HepG2 (cell line): Measurements from ENCODE around the gene RPS15A. TPM values are rescaled to one million over a fixed set of nuclear protein-coding genes. Genes with fewer than 3 reads are reported as not detected.
A peak's percentile ranks its signal among the peaks of the same experiment; 100 is the strongest.

ENCODE experiments used
- ATAC-seq: fragments of 200-7000 bp; cut with Tn5 transposase; 3 replicates; pipeline ENCODE4 v1.9.1; 2020; ENCODE audit warnings: mild to moderate bottlenecking, moderate library complexity
- BruUV-seq: library from RNA; stranded (reverse); fragments of 400-500 nt; replicated peaks from 2 replicates; lab custom pipeline; 2021; lab: Mats Ljungman, UMichigan
- CTCF ChIA-PET: fragments of 300-600 bp; formaldehyde crosslinking; extraction: SDS; loops from one replicate; lab custom pipeline; 2021; ENCODE audit warnings: low total read pairs, inconsistent platforms, low intra/inter-chr PET ratio; lab: Yijun Ruan, JAX
- POLR2A ChIA-PET: fragments of 350-600 bp; sonication (Branson Sonifier 250); formaldehyde crosslinking; loops from one replicate; lab custom pipeline; 2020; ENCODE audit warnings: antibody characterized with exemption, inconsistent platforms; lab: Yijun Ruan, JAX
- DNase-seq: peaks from one replicate; pipeline ENCODE4 v3.0.0-alpha.2; 2015; ENCODE audit warnings: low spot score
- FAIRE-seq: peaks from 3 replicates; lab custom pipeline; 2011; peaks lifted over from hg19 to GRCh38; lab: Jason Lieb, UNC
- H2AFZ ChIP-seq: one replicate; pipeline ENCODE4 v1.6.1; 2011; ENCODE audit warnings: low read length, inconsistent platforms
- H3K27ac ChIP-seq: fragments of 300-600 bp; 3 replicates; pipeline ENCODE4 v1.8.0; 2011; ENCODE audit warnings: mixed run types, mild to moderate bottlenecking, mixed read lengths, low read length, inconsistent platforms; ENCODE audit not compliant: insufficient read depth; ENCODE audit errors: extremely low read length
- H3K27me3 ChIP-seq, 2 experiments: fragments of 200-600 bp in 1 of 2; 2 replicates in 1 of 2; 3 replicates in 1 of 2; pipeline versions ENCODE4 v1.6.0 to v1.8.0; 2011; ENCODE audit warnings: low read length in 2 of 2, mild to moderate bottlenecking in 2 of 2, moderate library complexity in 2 of 2, inconsistent platforms in 1 of 2; ENCODE audit not compliant: insufficient read depth in 2 of 2, control insufficient read depth in 1 of 2
- H3K36me3 ChIP-seq, 2 experiments: fragments of 200-600 bp in 1 of 2; replicated peaks in 1 of 2; 2 replicates in 1 of 2; 3 replicates in 1 of 2; pipeline versions ENCODE4 v1.5.1 to v1.8.0; 2011; ENCODE audit warnings: low read length in 2 of 2, inconsistent platforms in 1 of 2; ENCODE audit not compliant: insufficient read depth in 2 of 2, control insufficient read depth in 1 of 2
- H3K4me1 ChIP-seq: 2 replicates; pipeline ENCODE4 v1.5.1; 2012; ENCODE audit warnings: low read length, inconsistent platforms; ENCODE audit not compliant: insufficient read depth
- H3K4me2 ChIP-seq: 2 replicates; pipeline ENCODE4 v1.6.0; 2011; ENCODE audit warnings: low read depth, low read length, inconsistent platforms
- H3K4me3 ChIP-seq, 3 experiments: fragments of 200-600 bp in 1 of 3; sonication (generic), shearing (Covaris generic) in 1 of 3; replicated peaks in 1 of 3; 2 replicates each; pipeline ENCODE4 v1.5.1; 2011 to 2016; ENCODE audit warnings: low read length in 3 of 3, inconsistent platforms in 2 of 3, low read depth in 2 of 3, mild to moderate bottlenecking in 2 of 3, control low read depth in 1 of 3, mixed read lengths in 1 of 3; ENCODE audit not compliant: insufficient read depth in 1 of 3
- H3K79me2 ChIP-seq: one replicate; pipeline ENCODE4 v1.6.1; 2011; ENCODE audit warnings: low read length, inconsistent platforms; ENCODE audit not compliant: insufficient read depth
- H3K9ac ChIP-seq: 2 replicates; pipeline ENCODE4 v1.6.0; 2011; ENCODE audit warnings: mild to moderate bottlenecking, low read depth, low read length, inconsistent platforms; ENCODE audit not compliant: insufficient read depth
- H3K9me3 ChIP-seq: 2 replicates; pipeline ENCODE4 v1.5.1; 2012; ENCODE audit warnings: mild to moderate bottlenecking, low read length
- H4K20me1 ChIP-seq: 2 replicates; pipeline ENCODE4 v1.6.0; 2011; ENCODE audit warnings: inconsistent platforms, mild to moderate bottlenecking, low read length, moderate library complexity; ENCODE audit not compliant: insufficient read depth
- CCAR2 ChIP-seq: fragments of 200-400 bp; formaldehyde crosslinking; optimal IDR thresholded peaks from 2 replicates; pipeline ENCODE3; 2018; ENCODE audit warnings: low read depth, mild to moderate bottlenecking, low read length, moderate library complexity
- E2F1 ChIP-seq: sonication (generic); formaldehyde crosslinking; IDR thresholded peaks from 2 replicates; pipeline ENCODE4 v1.5.0; 2020; ENCODE audit warnings: missing genetic modification reagents
- HMGXB4 ChIP-seq, 2 experiments: sonication (generic) in 1 of 2; formaldehyde crosslinking in 1 of 2; IDR thresholded peaks; 2 replicates each; pipeline versions ENCODE4 v1.4.0 to v1.6.1; 2018 to 2020; ENCODE audit warnings: missing genetic modification reagents in 2 of 2, borderline replicate concordance in 1 of 2, low read depth in 1 of 2, mild to moderate bottlenecking in 1 of 2, missing biosample characterization in 1 of 2
- HOXD1 ChIP-seq: sonication (generic); formaldehyde crosslinking; IDR thresholded peaks from 2 replicates; pipeline ENCODE4 v1.5.0; 2020; ENCODE audit warnings: missing genetic modification reagents
- PCBP2 ChIP-seq: fragments of 200-400 bp; formaldehyde crosslinking; optimal IDR thresholded peaks from 2 replicates; pipeline ENCODE3; 2018; ENCODE audit warnings: low read length, low read depth; ENCODE audit not compliant: poor library complexity, severe bottlenecking
- POLR2G ChIP-seq: fragments of 200-400 bp; formaldehyde crosslinking; IDR thresholded peaks from 2 replicates; pipeline ENCODE4 v1.6.1; 2018; ENCODE audit warnings: mild to moderate bottlenecking, low read depth, low read length, moderate library complexity
- RXRA ChIP-seq: sonication (generic); formaldehyde crosslinking; IDR thresholded peaks from 2 replicates; pipeline ENCODE4 v1.5.1; 2020; ENCODE audit warnings: missing genetic modification reagents
- ZFP36L1 ChIP-seq: sonication (generic); formaldehyde crosslinking; IDR thresholded peaks from 2 replicates; pipeline ENCODE4 v1.8.0; 2022; ENCODE audit warnings: mild to moderate bottlenecking, missing genetic modification reagents, moderate library complexity
- ZHX1 ChIP-seq: sonication (generic); formaldehyde crosslinking; IDR thresholded peaks from 2 replicates; pipeline ENCODE4 v1.8.1; 2022; ENCODE audit warnings: low read depth, mild to moderate bottlenecking, missing genetic modification reagents
- ZNF124 ChIP-seq: sonication (generic); formaldehyde crosslinking; IDR thresholded peaks from 2 replicates; pipeline ENCODE4 v1.4.0; 2020; ENCODE audit warnings: missing genetic modification reagents
- ZNF253 ChIP-seq: sonication (generic); formaldehyde crosslinking; IDR thresholded peaks from 2 replicates; pipeline ENCODE4 v1.8.0; 2022; ENCODE audit warnings: mild to moderate bottlenecking, missing genetic modification reagents, borderline replicate concordance
- ZNF362 ChIP-seq: sonication (generic); formaldehyde crosslinking; IDR thresholded peaks from 2 replicates; pipeline ENCODE4 v1.4.0; 2020; ENCODE audit warnings: missing genetic modification reagents, mild to moderate bottlenecking, borderline replicate concordance
- ZNF468 ChIP-seq: sonication (generic); formaldehyde crosslinking; IDR thresholded peaks from 2 replicates; pipeline ENCODE4 v1.8.0; 2022; ENCODE audit warnings: mild to moderate bottlenecking, moderate library complexity, missing genetic modification reagents
- ZSCAN21 ChIP-seq: sonication (generic); formaldehyde crosslinking; IDR thresholded peaks from 2 replicates; pipeline ENCODE4 v1.8.0; 2022; ENCODE audit warnings: mild to moderate bottlenecking, missing genetic modification reagents, moderate library complexity, borderline replicate concordance
- WGBS: methylation state at CpG from one replicate; pipeline ENCODE4 v1.1.6; 2017; ENCODE audit warnings: low lambda C conversion rate; 5-methylcytosine and 5-hydroxymethylcytosine counted together
- in situ Hi-C: cut with HindIII; loops from 2 replicates; pipeline ENCODE4 v1.10.0; 2017; ENCODE audit warnings: low pct_unique_long_range_greater_than_20kb; ENCODE audit not compliant: extremely low pct_ligation_motif_present
- intact Hi-C: fragments of 100-400 bp; cut with micrococcal nuclease; formaldehyde crosslinking; loops from one replicate; pipeline ENCODE4 v1.10.0; 2022; ENCODE audit not compliant: unreplicated experiment
- polyA plus RNA-seq, 8 experiments: library from polyadenylated mRNA; depleted of rRNA in 3 of 8; stranded (reverse) in 7 of 8; unstranded in 1 of 8; fragments of >200 nt; fragmentation: Illumina TruSeq in 4 of 8; extraction: Trizol in 4 of 8; gene quantifications; 2 replicates each; pipeline versions ENCODE4 v1.2.1 to v1.2.3, GENCODE V29; 2011 to 2016; ENCODE audit warnings: low read depth in 4 of 8, missing spikeins in 1 of 8, mixed read lengths in 1 of 8; ENCODE audit not compliant: insufficient read depth in 1 of 8
- total RNA-seq, 5 experiments: library from RNA; depleted of rRNA; stranded (reverse); fragments of >200 nt; fragmentation: Illumina TruSeq; extraction: Trizol; gene quantifications; 2 replicates each; pipeline ENCODE4 v1.2.3, GENCODE V29; 2016; ENCODE audit warnings: low read depth in 1 of 5

The RPS15A gene
- total and polyA plus RNA-seq, 2 of the 13 experiments (the other 11 are each of a cell fraction or from before 2014, with no cell fraction given) = 5,489 to 9,457 TPM

- Histone ChIP-seq H3K27me3 (no peaks in the 10 kb centered on the region; a peak in 1 of 5 replicates), H3K4me3 (no peak overlapping the region; a peak in 1 of 6 replicates), H3K36me3 (peaks cover 0 to 9% of the 10 kb centered on the region in 2 experiments; a peak in 3 of 5 replicates), H3K9ac (no peak overlapping the region), H3K27ac (peak overlapping the region; percentile 28), H3K79me2 (peaks cover 35% of the 10 kb centered on the region), H3K4me2 (peak overlapping the region; percentile 93; the same call in 1 of the 2 replicates), H4K20me1 (peaks cover 22% of the 10 kb centered on the region), H3K4me1 (peaks cover 50% of the 10 kb centered on the region), H2AFZ (no peak overlapping the region), H3K9me3 (no peaks in the 10 kb centered on the region)
- DNase-seq (no peak), FAIRE-seq (no peak), ATAC-seq (no peak)
- 94% methylated on average over 16 of the region's 16 CpGs for WGBS
- TF ChIP-seq ZNF362 (CRISPR knock-in tag) (0 out of 2 replicates have a peak, but pooled peaks have one; percentile 8), CCAR2 (peak; percentile 24), ZHX1 (CRISPR knock-in tag) (peak; percentile 32; the same call in 1 of the 2 replicates), ZNF468 (CRISPR knock-in tag) (0 out of 2 replicates have a peak, but pooled peaks have one; percentile 60), POLR2G (peak; percentile 3; the same call in 1 of the 2 replicates), E2F1 (CRISPR knock-in tag) (no peak), ZFP36L1 (CRISPR knock-in tag) (0 out of 2 replicates have a peak, but pooled peaks have one; percentile 30), HMGXB4 (CRISPR knock-in tag; IDR thresholded peaks at IDR 0.05; ENCODE audit: borderline replicate concordance in 1 of 2, low read depth in 1 of 2) (peak in 1 of 2 experiments; percentile 8; a peak in 1 of 4 replicates), ZNF124 (no peak), PCBP2 (no peak), ZNF253 (CRISPR knock-in tag) (peak; percentile 72; the same call in 1 of the 2 replicates), ZSCAN21 (CRISPR knock-in tag) (no peak), HOXD1 (CRISPR knock-in tag) (no peak), RXRA (no peak)
- BruUV-seq = no TSS peak
- intact Hi-C loops (loop anchor here (5.0 kb wide), 1 partner anchor 34 kb away; no protein-coding TSS in a partner anchor), in situ Hi-C loops (no loop called here)
- ChIA-PET CTCF (no interaction called here), POLR2A (interaction anchor here (2.1 to 8.9 kb wide), 4 partner anchors 14 to 153 kb away, joined by 23 to 545 read pairs (median 39); partner anchors contain the start of genes RPS15A and SMG1)
Measured at GRCh38 chr16:18802767-18803343, 12.7 kb upstream of the RPS15A start.
